PC-9 (cell line): ENCODE data around the gene IP6K3. TPM values are rescaled to one million over a fixed set of nuclear protein-coding genes. Genes with fewer than 3 reads are reported as not detected.

Experiments used
- BruUV-seq: library from RNA; stranded (reverse); fragments of 400-500 nt; replicated peaks from 2 replicates; lab custom pipeline; 2021; lab: Mats Ljungman, UMichigan
- CTCF ChIA-PET: fragments of 300-600 bp; sonication (Branson Sonifier 250); formaldehyde crosslinking; loops from one replicate; lab custom pipeline; 2022; ENCODE audit warnings: antibody characterized with exemption; lab: Charles Lee
- POLR2A ChIA-PET: fragments of 300-600 bp; sonication (Branson Sonifier 250); formaldehyde crosslinking; loops from one replicate; lab custom pipeline; 2022; ENCODE audit warnings: antibody characterized with exemption; ENCODE audit not compliant: unreplicated experiment; lab: Charles Lee
- DNase-seq, 2 experiments: peaks; one replicate each; pipeline versions ENCODE4 v3.0.0 to v3.0.0-alpha.2; 2015 to 2022; ENCODE audit warnings: mixed read lengths in 1 of 2
- H2AFZ ChIP-seq: fragments of 200-600 bp; sonication (generic); 2 replicates; pipeline ENCODE4 v1.8.1; 2017; ENCODE audit warnings: antibody characterized with exemption
- H3F3A ChIP-seq: fragments of 200-600 bp; sonication (generic); 2 replicates; pipeline ENCODE4 v1.8.1; 2017; ENCODE audit warnings: antibody characterized with exemption, mild to moderate bottlenecking, low read depth; ENCODE audit not compliant: insufficient read depth
- H3K27ac ChIP-seq: fragments of 200-600 bp; sonication (generic); 2 replicates; pipeline ENCODE4 v1.6.1; 2016; ENCODE audit warnings: mixed run types
- H3K27me3 ChIP-seq: fragments of 200-600 bp; sonication (generic); 2 replicates; pipeline ENCODE4 v1.6.1; 2016; ENCODE audit warnings: low read depth, mixed run types; ENCODE audit not compliant: insufficient read depth
- H3K36me3 ChIP-seq: fragments of 200-600 bp; sonication (generic); 2 replicates; pipeline ENCODE4 v1.6.1; 2016; ENCODE audit warnings: low read depth, mixed run types
- H3K4me1 ChIP-seq: fragments of 200-600 bp; sonication (generic); replicated peaks from 2 replicates; pipeline ENCODE4 v1.6.1; 2016; ENCODE audit warnings: mixed run types; ENCODE audit not compliant: insufficient read depth
- H3K4me2 ChIP-seq: fragments of 200-600 bp; sonication (generic); 2 replicates; pipeline ENCODE4 v1.6.1; 2017; ENCODE audit warnings: mixed run types
- H3K4me3 ChIP-seq: fragments of 200-600 bp; sonication (generic); 2 replicates; pipeline ENCODE4 v1.6.1; 2016; ENCODE audit warnings: mixed run types
- H3K79me2 ChIP-seq: fragments of 200-600 bp; sonication (generic); 2 replicates; pipeline ENCODE4 v1.6.1; 2017; ENCODE audit warnings: low read depth, mixed run types
- H3K9me2 ChIP-seq: fragments of 200-600 bp; sonication (generic); 2 replicates; pipeline ENCODE4 v1.8.1; 2017; ENCODE audit warnings: mild to moderate bottlenecking; ENCODE audit not compliant: insufficient read depth
- H3K9me3 ChIP-seq: fragments of 200-600 bp; sonication (generic); 2 replicates; pipeline ENCODE4 v1.8.1; 2016; ENCODE audit warnings: low read depth; ENCODE audit not compliant: insufficient read depth
- H4K20me1 ChIP-seq: fragments of 200-600 bp; sonication (generic); 2 replicates; pipeline ENCODE4 v1.8.1; 2017; ENCODE audit not compliant: insufficient read depth
- EZH2 ChIP-seq: fragments of 200-600 bp; sonication (generic); IDR thresholded peaks from 2 replicates; pipeline ENCODE4 v1.8.0; 2017; ENCODE audit warnings: antibody characterized with exemption, low read depth
- intact Hi-C: fragments of 100-400 bp; cut with micrococcal nuclease; formaldehyde crosslinking; loops from one replicate; pipeline ENCODE4 v1.10.0; 2022; ENCODE audit not compliant: unreplicated experiment
- total RNA-seq: library from RNA; stranded (reverse); gene quantifications from 2 replicates; pipeline ENCODE4 v1.2.3, GENCODE V29; 2021
- TF ChIP-seq, protein P1 (sequence below): fragments of 200-600 bp; sonication (generic); conservative IDR thresholded peaks from 2 replicates; pipeline ENCODE4 v1.6.1; 2017; ENCODE audit warnings: mixed run types, antibody characterized with exemption, mild to moderate bottlenecking, moderate library complexity

The IP6K3 gene
- total RNA-seq, 1 experiment from 2014 or later = not detected

DNA sequence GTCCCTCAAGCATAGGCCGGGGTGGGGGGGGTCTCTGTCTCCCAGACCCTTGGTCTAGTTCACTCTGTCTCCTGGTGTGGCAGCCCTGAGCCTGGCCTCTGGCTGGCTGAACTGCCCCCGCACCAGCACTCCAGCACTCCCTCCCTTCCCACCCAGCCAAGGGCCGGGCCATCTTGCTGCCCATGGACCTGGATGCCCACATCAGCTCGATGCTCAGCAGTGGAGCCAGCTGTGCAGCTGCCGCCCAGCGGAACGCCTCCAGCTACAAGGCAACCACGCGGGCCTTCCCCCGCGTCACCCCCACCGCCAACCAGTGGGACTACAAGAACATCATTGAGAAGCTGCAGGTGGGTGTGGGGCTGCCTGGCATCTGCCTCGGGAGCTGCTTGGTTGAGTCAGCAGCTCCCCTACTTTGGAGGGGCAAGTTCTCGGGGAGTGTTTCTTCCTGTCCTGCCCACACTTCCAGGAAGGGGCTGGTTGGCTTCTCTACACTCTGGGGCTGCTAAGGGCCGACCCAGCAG is 63.6 kb downstream of the IP6K3 start:
- POLR2A ChIA-PET = no interaction called here
- Histone ChIP-seq H2AFZ (no peak overlapping the region), H3K36me3 (peaks cover 7% of the 10 kb centered on the region), H3K4me3 (no peak overlapping the region), H3K9me3 (no peaks in the 10 kb centered on the region), H3K27me3 (no peaks in the 10 kb centered on the region), H3K4me1 (no peaks in the 10 kb centered on the region), H3K4me2 (no peak overlapping the region), H4K20me1 (0 out of 2 replicates have a peak, but pooled peaks cover 4% of the 10 kb centered on the region), H3K79me2 (no peaks in the 10 kb centered on the region), H3F3A (no peaks in the 10 kb centered on the region; the same call in 1 of the 2 replicates), H3K9me2 (no peaks in the 10 kb centered on the region), H3K27ac (no peak overlapping the region)
- CTCF ChIA-PET = no interaction called here
- no peak for DNase-seq
- no peak for TF ChIP-seq EZH2
- intact Hi-C loops = no loop called here
- BruUV-seq = no TSS peak

DNA sequence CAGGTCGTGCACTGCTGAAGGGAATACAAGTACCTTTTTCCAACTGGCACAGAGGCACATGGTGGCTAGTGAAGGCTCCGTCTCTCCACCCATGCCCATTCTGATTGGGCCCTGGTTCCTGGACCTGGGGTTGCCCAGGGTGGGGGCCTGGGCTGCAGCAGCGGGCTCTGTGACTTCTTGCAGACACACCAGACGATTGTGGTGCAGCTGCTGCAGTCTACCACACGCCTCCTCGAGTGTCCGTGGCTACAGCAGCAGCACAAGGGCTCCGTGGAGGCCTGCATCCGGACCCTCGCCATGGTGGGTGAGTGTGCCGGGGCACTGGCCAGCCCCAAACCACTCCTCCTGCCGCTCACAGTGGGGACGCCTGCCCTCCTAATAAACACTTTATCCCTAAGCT is 64.4 kb downstream of the IP6K3 start:
- H3K36me3 ChIP-seq = peaks cover 9% of the 10 kb centered on the region
- POLR2A ChIA-PET = no interaction called here
- CTCF ChIA-PET = no interaction called here

DNA sequence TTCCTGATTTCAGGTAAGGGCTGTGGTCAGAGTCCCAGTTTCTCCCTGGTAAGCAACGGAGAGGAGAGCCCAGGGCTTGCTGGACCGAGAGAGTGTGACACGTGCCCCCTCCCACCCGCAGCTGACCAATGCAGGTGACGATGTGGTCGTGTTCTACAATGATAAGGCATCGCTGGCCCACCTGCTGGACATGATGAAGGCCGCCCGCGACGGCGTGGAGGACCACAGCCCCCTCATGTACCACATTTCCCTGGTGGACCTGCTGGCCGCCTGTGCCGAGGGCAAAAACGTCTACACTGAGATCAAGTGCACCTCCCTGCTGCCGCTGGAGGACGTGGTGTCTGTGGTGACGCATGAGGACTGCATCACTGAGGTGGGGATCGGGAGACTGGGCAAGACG is 66.9 kb downstream of the IP6K3 start:
- peaks cover 21% of the 10 kb centered on the region for H3K36me3 ChIP-seq
- ChIA-PET CTCF (no interaction called here), POLR2A (no interaction called here)
- H3K4me1 ChIP-seq = no peaks in the 10 kb centered on the region; the same call in 1 of the 2 replicates
- no peaks in the 10 kb centered on the region for H3K9me2 ChIP-seq
- TF ChIP-seq, protein P1, sequence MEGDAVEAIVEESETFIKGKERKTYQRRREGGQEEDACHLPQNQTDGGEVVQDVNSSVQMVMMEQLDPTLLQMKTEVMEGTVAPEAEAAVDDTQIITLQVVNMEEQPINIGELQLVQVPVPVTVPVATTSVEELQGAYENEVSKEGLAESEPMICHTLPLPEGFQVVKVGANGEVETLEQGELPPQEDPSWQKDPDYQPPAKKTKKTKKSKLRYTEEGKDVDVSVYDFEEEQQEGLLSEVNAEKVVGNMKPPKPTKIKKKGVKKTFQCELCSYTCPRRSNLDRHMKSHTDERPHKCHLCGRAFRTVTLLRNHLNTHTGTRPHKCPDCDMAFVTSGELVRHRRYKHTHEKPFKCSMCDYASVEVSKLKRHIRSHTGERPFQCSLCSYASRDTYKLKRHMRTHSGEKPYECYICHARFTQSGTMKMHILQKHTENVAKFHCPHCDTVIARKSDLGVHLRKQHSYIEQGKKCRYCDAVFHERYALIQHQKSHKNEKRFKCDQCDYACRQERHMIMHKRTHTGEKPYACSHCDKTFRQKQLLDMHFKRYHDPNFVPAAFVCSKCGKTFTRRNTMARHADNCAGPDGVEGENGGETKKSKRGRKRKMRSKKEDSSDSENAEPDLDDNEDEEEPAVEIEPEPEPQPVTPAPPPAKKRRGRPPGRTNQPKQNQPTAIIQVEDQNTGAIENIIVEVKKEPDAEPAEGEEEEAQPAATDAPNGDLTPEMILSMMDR = no peak
- no peak for TF ChIP-seq EZH2
- H3F3A ChIP-seq = peaks cover 9% of the 10 kb centered on the region; the same call in 1 of the 2 replicates
- no peaks in the 10 kb centered on the region for H4K20me1 ChIP-seq
- H2AFZ ChIP-seq = no peak overlapping the region
- H3K4me2 ChIP-seq = no peak overlapping the region
- no peaks in the 10 kb centered on the region for H3K27me3 ChIP-seq
- no peak overlapping the region for H3K27ac ChIP-seq
- DNase-seq = no peak
- H3K9me3 ChIP-seq = no peaks in the 10 kb centered on the region
- no TSS peak for BruUV-seq
- no peak overlapping the region for H3K4me3 ChIP-seq
- intact Hi-C loops = no loop called here
- no peaks in the 10 kb centered on the region for H3K79me2 ChIP-seq

More for the DNA sequence above, 64.4 kb downstream of the IP6K3 start:
- H2AFZ ChIP-seq = no peak overlapping the region
- H3K4me3 ChIP-seq = no peak overlapping the region
- no peaks in the 10 kb centered on the region for H3K9me2 ChIP-seq
- TF ChIP-seq EZH2 = no peak
- TF ChIP-seq, protein P1 = no peak
- no peaks in the 10 kb centered on the region for H3K27me3 ChIP-seq
- H3K27ac ChIP-seq = no peak overlapping the region
- no peaks in the 10 kb centered on the region for H3K4me1 ChIP-seq
- no peaks in the 10 kb centered on the region; the same call in 1 of the 2 replicates for H3F3A ChIP-seq
- DNase-seq = no peak
- no TSS peak for BruUV-seq
- no peaks in the 10 kb centered on the region for H3K79me2 ChIP-seq
- intact Hi-C loops = no loop called here
- H3K9me3 ChIP-seq = no peaks in the 10 kb centered on the region
- H4K20me1 ChIP-seq = 0 out of 2 replicates have a peak, but pooled peaks cover 4% of the 10 kb centered on the region
- no peak overlapping the region for H3K4me2 ChIP-seq
